AG20443 (cell line): ENCODE measurements around the gene PODXL2.
"Not testable (repeated sequence)": the region's sequence is repeated elsewhere in the genome, so short reads cannot be mapped to it uniquely, and the experiment has no call there.

Source experiments
- DNase-seq: peaks from one replicate; pipeline ENCODE4 v3.0.0; 2012; ENCODE audit warnings: low spot score, mixed read lengths

Gene PODXL2

DNA sequence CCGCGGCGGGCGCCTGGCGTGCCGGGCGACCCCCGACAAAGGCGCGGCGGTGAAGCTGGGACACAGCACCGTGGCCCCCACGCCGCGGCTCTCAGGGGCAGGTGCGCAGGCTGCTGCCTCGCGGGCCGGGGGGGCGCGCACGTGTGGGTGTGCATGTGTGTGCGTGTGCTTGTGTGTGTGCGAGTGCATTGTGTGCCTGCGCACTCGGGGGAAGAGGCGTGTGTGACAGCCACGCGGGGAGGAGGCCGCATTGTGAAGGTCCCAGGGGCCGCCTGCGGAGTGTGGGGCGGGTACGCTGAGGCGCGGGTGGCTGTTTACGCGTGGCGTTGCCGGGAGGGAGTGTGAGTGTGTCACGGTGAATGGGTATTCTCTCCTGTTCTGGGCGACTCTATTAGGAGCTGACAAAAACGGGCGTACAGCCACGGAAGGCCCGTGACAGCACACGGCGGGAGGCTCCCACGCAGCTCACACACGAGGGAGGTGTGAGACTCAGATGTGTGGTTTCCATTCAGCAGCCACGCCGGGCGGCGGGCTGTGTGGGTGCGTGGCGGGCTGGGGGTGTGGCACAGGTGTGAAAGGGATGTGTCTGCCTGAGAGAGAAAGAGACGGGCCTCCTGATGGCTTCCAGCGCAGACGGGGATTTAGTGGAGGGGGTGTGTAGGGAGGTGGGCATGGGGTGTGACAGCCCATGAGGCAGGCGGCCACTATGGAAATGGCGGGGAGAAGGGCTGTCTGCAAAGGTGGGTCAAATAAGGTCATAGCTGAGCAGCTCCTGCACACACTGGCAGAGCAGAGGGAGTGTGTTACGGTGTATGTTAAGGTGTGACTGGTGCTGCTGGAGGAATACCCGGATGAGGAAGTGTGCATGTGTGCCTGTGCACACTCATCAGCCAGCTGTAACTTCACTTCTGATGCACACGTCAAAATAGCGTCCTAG, 750 bp downstream of the PODXL2 start:
- DNase-seq, result peak; percentile 23

DNA sequence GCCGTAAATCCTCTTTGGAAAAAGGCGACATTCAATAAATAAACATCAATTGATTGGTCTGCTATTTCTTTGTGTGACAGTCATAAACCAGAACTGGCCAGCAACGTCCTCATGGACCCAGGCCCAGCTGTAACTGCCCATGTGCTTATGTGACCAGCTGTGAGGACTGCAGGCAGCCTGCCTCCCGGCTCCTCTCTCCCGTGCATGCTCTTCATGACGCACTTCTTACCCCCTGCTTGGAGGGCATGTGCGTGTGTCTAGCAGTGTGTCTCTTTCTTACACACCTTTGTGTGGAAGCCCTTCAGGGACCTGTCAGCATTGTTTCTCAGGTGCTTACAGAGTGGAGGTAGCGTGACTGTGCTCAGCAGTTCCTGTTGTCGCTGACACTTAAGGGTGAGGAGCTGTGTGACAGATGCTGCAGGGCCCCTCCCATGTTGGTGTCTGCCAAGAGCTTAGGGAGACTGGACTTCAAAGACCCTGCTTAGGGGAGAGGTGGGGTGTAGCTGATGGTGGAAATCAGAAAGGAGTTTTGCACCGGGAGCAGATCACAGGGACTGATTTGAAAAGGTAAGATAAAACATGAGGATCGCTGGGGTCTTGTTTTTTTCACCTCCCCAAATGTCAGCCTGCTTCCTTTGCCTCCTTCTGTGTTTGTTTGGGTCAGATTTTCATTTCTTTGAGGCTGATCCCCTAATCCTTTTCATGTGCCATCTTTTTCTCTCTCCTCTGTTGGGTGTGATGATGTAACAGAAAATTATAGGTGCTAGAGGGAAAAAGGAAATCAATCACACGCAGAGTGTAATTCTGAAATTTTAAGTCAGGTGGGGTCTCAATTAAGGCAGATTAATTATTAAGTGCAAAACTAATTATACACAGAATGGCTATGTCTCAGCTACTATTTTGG, 2.1 kb downstream of the PODXL2 start:
- DNase-seq, result no peak

DNA sequence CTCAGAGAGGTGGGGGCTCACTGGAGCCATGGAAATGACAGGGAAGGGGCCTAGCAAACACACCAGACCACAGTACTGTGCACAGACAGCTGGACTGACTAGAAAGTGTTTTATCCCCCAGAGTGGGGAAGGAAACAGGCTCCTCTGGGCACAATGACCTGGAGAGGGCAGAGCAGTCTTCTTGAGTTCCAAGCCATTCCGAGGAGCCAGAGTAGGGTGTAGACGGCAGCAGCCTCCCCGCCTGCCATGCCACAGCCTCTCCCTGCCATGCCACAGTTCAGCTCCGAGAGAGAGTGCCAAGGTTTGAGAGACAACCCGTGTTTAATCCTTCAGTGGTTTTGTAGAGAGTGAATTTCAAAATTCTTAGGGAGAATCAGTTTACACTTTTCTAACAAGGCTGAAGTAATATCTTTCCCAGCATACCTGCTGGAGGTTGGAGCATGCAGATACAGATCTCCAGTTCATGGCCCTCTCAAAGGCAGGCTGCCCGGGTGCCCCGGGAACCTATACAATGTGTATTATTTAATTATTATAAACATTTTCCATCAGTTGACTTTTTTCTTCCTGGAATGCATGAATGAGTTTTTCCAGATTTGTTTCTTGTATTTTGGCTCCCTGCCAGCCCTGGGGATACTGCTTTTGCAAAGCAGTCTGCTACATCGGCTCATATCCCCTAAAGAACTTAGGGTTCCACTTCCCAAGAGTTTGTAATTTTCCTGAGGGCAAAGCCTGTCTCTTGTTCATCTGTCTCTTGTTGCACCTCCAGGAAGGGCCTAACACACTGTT, 3.2 kb downstream of the PODXL2 start:
- no peak for DNase-seq

DNA sequence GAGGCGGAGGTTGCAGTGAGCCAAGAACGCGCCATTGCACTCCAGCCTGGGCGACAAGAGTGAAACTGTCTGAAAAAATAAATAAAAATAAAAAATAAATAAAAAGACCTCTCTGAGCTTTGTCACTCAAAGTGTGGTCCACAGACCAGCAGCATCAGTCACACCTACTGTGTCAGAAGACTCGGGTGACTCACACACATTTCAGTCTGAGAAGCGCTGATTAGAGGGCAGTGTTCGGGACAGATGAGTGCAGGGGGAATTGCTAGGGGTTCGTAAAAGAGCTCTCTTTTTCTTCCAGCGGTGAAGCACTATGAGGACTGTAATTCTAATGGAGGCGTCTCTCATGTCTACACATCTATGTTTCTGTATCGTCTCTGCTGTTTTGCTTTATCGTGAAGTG, 5.7 kb downstream of the PODXL2 start:
- no peak for DNase-seq

DNA sequence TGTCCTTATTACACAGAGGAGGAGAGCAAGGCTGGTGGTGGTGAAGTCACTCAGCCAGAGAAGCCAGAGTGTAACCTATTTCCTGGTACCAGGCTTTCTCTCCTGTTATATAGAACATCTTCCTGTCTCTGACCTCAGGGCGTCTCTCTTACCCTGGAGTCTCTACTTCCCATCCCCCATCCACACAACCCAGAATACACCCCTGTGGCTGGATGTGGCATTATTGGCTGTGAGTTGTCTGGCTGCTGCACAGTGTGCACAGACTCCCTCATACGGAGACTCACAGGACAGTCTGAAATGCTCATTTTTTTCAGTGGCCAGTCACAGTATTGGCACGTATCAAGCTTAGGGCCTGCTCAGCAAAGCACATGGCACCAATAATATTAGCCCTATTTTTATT, 8.6 kb downstream of the PODXL2 start:
- DNase-seq, result peak; percentile 41

DNA sequence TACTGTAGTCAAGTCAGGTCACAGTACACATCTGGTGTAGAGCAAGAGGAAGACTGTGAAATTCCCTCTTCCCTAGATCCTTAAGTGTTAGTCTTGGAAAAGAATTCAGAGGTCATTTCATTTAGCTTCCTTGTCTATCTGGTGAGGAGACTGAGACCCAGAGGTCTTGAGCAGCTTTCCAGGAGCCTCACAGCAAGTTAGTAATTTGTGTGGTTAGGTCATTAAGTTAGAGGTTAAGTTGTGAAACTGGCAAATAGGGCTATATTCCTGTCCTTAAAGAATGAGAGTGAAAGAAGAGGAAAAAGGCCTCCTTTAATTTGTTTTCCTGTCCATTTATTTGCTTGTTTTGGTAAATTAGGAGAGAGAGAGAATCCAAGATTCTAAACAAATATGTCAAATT, 9.0 kb downstream of the PODXL2 start:
- no peak for DNase-seq

DNA sequence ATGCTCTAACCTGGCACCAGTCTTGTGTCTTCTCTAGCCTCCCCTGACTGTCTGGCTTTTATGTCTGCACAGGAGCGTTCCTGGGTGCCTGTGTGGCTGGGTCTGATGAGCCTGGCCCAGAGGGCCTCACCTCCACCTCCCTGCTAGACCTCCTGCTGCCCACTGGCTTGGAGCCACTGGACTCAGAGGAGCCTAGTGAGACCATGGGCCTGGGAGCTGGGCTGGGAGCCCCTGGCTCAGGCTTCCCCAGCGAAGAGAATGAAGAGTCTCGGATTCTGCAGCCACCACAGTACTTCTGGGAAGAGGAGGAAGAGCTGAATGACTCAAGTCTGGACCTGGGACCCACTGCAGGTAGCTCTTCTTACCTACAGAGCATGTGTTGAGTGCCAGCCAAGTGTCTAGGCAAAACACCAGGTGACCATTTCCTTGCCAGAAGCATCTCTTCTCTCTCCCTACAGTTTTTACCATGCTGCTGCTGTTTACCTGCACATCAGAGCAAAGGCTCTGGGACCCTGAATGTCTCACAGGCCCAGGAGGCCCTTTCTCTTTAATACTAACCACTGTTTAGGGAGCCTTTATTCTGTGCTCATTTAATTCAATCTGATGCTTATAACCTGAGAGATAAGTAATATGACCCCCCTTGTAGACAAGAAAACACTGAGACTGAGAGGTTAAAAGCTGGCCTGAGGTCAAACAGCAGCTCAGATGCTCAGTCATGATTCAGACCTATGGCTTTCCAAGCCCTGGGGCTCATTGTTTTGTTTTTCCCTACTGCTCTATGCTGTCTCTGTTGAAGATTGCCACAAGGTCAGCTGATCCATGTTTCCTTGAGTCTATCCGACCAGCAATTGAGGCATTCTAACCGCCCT, 10.4 kb downstream of the PODXL2 start:
- peak; percentile 72 for DNase-seq

DNA sequence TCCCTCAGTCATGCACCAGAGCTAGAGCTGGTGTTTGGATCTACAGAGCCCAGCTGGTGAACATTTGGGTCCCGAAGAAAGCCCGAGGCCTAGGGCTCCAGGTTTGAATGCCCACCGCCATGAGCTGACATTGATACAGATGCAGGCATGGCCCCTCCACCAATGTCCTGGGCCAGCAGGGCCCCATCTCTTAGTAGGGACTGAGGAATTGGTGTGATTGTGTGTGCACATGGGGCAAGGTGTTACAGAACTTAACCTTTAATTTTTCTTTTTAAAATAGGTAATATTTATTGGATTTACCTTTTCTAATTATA, 11.0 kb downstream of the PODXL2 start:
- no peak for DNase-seq

DNA sequence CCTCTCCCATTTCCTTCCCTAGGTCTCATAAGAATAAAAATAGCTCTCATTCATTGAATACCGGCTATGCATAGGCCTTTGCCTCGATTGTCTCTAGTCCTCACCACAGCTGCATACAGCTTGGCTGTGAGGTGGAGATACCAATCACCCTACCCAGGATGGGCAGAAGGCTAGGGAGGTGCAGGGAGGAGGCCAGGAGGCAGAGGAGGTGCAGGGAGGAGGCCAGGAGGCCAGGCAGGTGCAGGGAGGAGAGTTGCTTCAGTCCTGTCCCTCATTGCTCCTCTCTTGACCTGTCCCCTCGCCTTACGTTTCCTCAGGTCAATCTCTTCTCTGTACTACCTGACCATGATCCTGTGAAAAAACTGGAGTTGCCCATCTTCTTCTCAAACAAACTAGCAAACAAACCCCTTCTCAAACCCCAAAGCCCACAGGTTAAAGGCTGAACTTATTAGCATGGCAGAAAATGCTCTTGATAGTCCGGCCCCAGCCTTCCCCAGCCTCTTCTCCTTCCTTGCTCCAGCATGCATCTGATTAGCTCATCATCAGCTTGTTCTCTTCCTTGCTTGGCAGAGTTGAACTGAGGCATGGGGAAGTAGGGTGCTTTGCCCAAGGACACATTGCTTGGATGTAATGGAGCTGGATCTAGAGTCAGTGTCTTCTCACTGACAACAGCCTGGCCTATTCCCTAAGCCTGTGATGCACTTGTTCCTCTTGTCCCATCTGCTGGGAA, 15.8 kb downstream of the PODXL2 start:
- no peak for DNase-seq

DNA sequence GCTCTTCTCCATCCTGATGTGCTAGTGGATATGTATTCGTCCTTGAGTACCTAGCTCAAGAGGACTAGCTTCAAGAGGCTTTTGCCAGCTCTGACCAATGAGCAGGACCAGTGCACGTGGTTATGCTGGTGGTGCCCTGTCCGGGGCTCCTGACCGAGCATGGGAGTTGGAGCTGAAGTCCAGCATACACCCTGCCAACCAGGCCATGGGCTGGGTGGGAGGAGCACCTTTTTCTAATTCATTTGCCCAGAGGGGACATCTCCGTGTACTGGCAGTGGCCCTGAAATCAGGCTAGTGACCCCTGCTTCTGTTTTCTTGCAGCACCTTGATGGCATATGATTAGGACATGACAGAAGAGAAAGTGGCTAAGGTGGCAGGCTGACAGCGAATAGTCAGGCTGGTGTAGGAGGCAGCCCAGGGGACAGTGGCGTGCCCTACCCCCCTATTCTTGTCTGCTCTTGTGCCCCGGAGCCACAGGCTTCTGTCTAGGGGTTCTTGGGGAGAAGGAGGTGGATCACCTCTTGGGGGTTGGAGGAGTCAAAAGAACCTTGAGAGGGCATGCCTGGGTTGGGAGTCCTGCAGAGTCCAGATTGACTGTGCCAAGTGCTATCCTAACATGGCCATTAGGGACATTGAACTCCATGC, 16.5 kb downstream of the PODXL2 start:
- DNase-seq, result no peak

DNA sequence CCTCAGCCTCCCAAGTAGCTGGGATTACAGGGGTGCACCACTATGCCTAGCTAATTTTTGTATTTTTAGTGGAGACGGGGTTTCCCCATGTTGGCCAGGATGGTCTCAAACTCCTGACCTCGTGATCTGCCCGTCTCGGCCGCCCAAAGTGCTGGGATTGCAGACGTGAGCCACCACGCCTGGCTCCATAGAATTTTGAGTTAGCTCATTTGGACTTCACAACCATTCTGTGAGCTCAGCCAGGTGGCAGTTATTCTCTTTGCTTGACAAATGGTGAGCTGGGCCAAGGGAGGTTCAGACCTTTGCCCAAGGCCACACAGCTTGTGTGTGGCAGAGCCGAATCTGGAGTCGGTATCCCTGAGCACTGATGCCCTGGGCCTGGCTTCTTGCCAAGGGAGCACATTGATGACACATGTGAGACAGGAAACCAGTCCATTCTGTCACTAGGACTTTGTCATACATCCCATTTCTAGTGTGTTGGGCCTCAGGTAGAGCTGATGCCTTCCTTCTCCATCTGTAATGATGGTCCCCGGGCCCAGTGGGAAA, 17.6 kb downstream of the PODXL2 start:
- DNase-seq, result no peak

DNA sequence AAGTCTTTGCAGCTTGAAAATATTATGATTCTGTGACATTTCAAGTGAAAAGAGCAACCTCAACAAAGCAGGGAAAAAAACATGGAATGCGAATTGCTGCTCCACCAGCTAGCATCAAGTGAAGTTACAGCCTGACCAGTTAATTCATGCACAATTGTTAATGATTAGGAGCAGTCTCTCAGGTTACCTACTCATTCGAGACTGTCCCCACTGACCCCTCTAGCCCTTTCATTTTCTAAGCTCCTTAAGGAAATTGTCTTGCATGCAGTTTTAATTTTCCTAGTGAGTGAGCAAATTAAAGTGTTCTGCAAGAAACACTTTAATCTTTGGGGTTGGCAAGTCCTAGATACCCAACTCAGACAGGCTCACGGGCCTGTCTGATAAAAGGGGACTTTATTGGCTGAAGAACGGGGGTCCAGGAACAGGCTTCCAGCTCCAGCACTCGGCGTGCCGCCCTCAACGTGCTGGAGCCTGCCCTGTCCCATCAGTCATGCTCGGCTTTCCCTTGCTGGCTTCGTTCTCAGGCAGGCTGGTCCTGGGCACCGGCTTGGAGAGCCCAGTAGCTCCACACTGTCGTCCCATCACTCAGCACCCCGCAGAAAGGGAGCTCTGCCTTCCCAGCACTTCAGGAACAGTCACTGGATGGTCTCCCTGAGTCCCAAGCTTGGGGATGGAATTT, 18.3 kb downstream of the PODXL2 start:
- DNase-seq, result no peak

DNA sequence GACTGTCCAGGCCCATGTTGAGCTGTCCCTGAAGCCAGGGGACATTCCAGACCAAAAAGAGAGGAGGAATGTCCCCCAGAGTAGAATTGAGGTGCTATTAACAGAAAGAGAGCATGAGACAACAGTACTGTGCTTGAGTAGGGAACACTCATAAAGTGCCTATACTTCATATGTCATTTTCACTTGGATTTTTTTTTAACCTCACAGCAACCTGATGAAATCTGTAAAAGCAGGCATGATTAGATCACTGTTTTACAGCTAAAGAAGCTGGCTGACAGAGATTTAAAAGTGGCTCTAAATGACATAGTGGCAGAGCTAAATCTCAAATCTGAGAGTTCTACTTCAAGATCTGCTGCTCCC, 18.8 kb downstream of the PODXL2 start:
- DNase-seq, result no peak

DNA sequence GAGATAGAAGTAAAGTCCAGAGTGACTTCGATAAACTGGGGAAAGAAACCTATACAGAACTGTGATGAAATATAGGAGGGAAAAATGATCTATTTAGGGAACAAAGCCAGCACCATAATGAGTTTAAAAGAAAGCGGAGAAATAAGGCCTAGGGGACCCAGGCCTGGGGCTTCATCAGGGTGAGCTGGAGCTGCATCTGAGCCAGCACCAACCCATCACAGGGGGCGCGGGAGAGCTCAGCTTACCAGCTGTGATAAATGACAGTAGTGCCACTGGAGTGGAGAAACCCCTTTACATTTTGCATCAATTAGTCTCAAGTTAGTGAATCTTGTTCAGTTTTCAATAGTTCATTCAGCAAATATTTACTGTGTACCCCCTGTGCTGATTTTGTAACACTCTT, 21.3 kb downstream of the PODXL2 start:
- no peak for DNase-seq

DNA sequence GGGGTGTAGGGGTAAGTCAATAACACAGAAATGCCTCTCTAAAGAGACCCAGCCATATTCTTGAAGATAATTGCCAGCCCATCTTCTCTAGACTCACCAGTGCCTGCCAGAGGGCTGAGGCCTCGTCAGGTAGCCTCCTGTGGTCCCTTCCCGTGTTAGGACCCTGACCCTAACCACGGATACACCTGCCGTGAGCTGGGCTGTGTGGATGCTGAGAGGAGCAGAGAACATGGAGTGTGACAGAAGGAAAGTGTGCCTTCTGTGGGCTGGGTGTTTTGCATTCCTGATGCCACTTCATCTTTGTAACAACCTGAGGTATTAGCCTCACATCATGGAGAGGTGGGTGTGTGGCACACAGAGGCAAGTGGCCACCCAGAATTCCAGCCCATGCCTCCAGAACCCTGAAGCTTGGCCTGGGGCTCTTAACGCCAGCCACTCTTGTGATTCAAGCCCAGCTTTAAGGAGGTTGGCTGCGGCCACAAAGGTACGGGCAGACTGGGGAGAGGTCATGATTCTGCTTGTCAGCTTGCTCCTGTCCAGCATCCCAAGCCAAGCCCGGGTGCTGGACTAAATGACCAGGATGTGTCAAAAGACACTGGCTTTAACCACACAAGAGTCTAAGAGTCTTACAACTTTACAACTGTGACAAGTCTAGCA, 22.7 kb downstream of the PODXL2 start:
- DNase-seq, result no peak

DNA sequence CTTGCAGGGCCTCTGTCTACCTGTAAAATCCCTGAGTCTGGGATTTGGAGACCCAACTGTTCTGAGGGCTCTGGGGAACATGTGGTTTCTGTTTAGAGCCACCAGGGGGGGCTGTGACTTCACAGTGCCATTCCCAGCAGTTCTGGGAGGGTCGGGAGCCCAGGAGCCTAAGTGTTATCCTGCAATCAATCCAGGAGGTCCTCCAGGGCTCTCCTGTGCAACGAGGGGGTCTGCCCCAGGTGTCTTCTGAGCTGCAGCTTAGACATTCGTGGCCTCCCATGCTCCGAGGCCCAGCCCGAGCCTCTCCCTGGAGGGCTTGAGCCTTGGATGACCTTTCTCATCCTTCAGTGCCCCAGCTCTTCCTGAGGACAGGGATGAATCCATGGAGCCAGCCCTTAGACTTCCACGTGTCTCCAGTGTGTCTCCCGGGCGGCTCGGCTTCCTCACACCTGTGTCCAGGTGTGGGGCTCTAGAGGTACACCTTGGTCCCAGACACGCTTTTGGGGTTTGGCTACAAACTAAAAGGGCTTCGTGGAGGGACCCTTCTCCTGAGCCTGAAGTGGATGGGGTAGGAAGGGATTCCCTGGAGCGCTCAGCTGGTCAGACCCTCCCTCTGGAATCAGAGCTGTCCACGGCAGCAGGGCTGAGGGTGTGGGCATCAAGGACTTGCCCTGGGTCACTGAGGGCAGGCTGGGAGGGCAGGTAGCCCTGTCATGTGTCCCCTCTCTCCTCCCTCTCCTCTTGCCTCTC, 23.4 kb downstream of the PODXL2 start:
- DNase-seq, result peak; percentile 82

DNA sequence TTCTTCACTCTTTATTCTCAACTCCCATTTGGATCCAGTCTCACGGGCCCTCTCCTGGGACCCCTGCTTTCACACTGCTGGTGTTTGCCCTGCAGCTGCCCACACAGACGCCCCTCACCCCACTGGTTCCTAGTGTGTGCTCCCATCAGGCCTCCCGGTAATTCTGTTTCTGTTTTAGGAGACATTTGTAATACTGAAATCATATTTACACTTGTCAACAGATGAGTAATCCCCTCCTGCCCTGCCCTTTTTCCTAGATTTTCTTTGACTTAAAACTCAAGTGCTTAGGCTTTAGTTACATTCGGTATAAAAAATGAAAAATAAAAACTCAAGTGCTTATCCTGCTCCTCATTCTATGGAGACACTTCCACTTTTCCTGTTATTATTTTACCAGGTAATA, 25.4 kb downstream of the PODXL2 start:
- DNase-seq, result no peak

DNA sequence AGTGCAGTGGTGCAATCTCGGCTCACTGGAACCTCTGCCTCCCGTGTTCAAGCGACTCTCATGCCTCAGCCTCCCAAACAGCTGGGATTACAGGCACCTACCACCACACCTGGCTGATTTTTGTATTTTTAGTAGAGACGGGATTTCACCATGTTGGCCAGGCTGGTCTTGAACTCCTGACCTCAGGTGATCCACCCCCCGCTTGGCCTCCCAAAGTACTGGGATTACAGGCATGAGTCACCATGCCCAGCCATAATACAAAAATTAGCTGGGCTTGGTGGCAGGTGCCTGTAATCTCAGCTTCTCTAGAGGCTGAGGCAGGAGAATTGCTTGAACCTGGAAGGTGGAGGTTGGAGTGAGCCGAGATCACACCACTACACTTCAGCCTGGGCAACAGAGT, 26.0 kb downstream of the PODXL2 start:
- DNase-seq, result not testable (repeated sequence)
